K562 (cell line): ENCODE measurements around the gene CHD5. TPM values are rescaled to one million over a fixed set of nuclear protein-coding genes. Genes with fewer than 3 reads are reported as not detected.

Source experiments
- ATAC-seq: fragments of 200-7000 bp; cut with Tn5 transposase; 3 replicates; pipeline ENCODE4 v1.9.1; 2020; ENCODE audit warnings: moderate library complexity
- BruUV-seq: library from RNA; stranded (reverse); fragments of 400-500 nt; replicated peaks from 2 replicates; lab custom pipeline; 2021; lab: Mats Ljungman, UMichigan
- CTCF ChIA-PET: fragments of 300-600 bp; formaldehyde crosslinking; extraction: SDS; loops from one replicate; lab custom pipeline; 2021; ENCODE audit warnings: low intra/inter-chr PET ratio; lab: Yijun Ruan, JAX
- POLR2A ChIA-PET: fragments of 300-600, 350-650 bp; sonication (Branson Sonifier 250); formaldehyde crosslinking; extraction: SDS; loops from one replicate; lab custom pipeline; 2021; ENCODE audit warnings: antibody characterized with exemption, inconsistent platforms; lab: Yijun Ruan, JAX
- DNase-seq, 4 experiments: peaks; one replicate each; pipeline versions ENCODE4 v3.0.0 to v3.0.0-alpha.2; 2011 to 2018; ENCODE audit warnings: low spot score in 3 of 4, mixed read lengths in 3 of 4; ENCODE audit errors: extremely low read depth in 1 of 4
- FAIRE-seq: peaks from 2 replicates; lab custom pipeline; 2011; peaks lifted over from hg19 to GRCh38; lab: Jason Lieb, UNC
- H2AFZ ChIP-seq: 2 replicates; pipeline ENCODE4 v1.6.0; 2011; ENCODE audit warnings: low read depth, low read length, control low read depth, inconsistent platforms
- H3K27ac ChIP-seq: fragments of 200-600 bp; 3 replicates; pipeline ENCODE4 v1.8.0; 2011; ENCODE audit warnings: low read depth, mild to moderate bottlenecking, control low read depth, inconsistent platforms, low read length, moderate library complexity, mixed read lengths; ENCODE audit errors: extremely low read depth
- H3K27me3 ChIP-seq, 2 experiments: fragments of 300-600 bp in 1 of 2; 2 replicates in 1 of 2; 3 replicates in 1 of 2; pipeline versions ENCODE4 v1.6.0 to v1.8.0; 2011; ENCODE audit warnings: inconsistent platforms in 2 of 2, low read length in 2 of 2, mild to moderate bottlenecking in 1 of 2, mixed read lengths in 1 of 2, moderate library complexity in 1 of 2; ENCODE audit not compliant: control insufficient read depth in 2 of 2, insufficient read depth in 2 of 2
- H3K36me3 ChIP-seq: fragments of 300-600 bp; 3 replicates; pipeline ENCODE4 v1.8.0; 2011; ENCODE audit warnings: mild to moderate bottlenecking, low read length, inconsistent platforms; ENCODE audit not compliant: control insufficient read depth, insufficient read depth
- H3K4me1 ChIP-seq, 2 experiments: fragments of 200-600 bp in 1 of 2; replicated peaks in 1 of 2; 2 replicates in 1 of 2; 3 replicates in 1 of 2; pipeline versions ENCODE4 v1.5.1 to v1.8.0; 2011; ENCODE audit warnings: inconsistent platforms in 2 of 2, low read length in 2 of 2, mild to moderate bottlenecking in 1 of 2, mixed read lengths in 1 of 2, moderate library complexity in 1 of 2; ENCODE audit not compliant: control insufficient read depth in 2 of 2, insufficient read depth in 2 of 2
- H3K4me2 ChIP-seq: 2 replicates; pipeline ENCODE4 v1.6.1; 2011; ENCODE audit warnings: low read length, control low read depth, inconsistent platforms, mixed read lengths; ENCODE audit not compliant: insufficient read depth
- H3K4me3 ChIP-seq: fragments of 200-600 bp; sonication (generic), shearing (Covaris generic); 2 replicates; pipeline ENCODE4 v1.5.1; 2016; ENCODE audit warnings: control low read depth, inconsistent platforms
- H3K79me2 ChIP-seq: fragments of 200-600 bp; 3 replicates; pipeline ENCODE4 v1.8.0; 2011; ENCODE audit warnings: low read length, inconsistent platforms; ENCODE audit not compliant: control insufficient read depth, insufficient read depth
- H3K9ac ChIP-seq, 2 experiments: 2 replicates each; pipeline versions ENCODE4 v1.6.0 to v1.6.1; 2011; ENCODE audit warnings: low read depth in 2 of 2, low read length in 2 of 2, control low read depth in 1 of 2, inconsistent platforms in 1 of 2, mild to moderate bottlenecking in 1 of 2, mixed read lengths in 1 of 2; ENCODE audit not compliant: insufficient read depth in 1 of 2
- H3K9me1 ChIP-seq: one replicate; pipeline ENCODE4 v1.6.0; 2011; ENCODE audit warnings: inconsistent platforms, mild to moderate bottlenecking, low read length, moderate library complexity; ENCODE audit not compliant: control insufficient read depth, insufficient read depth
- H3K9me3 ChIP-seq: replicated peaks from 2 replicates; pipeline ENCODE4 v1.5.1; 2011; ENCODE audit warnings: low read depth, low read length, inconsistent platforms; ENCODE audit not compliant: control insufficient read depth, insufficient read depth
- H4K20me1 ChIP-seq: replicated peaks from 2 replicates; pipeline ENCODE4 v1.6.1; 2011; ENCODE audit warnings: low read length, inconsistent platforms, mixed read lengths; ENCODE audit not compliant: control insufficient read depth, insufficient read depth
- CEBPG ChIP-seq, 3 experiments: fragments of 200-800 bp in 1 of 3; sonication (Bioruptor generic) in 1 of 3; sonication (generic) in 1 of 3; formaldehyde crosslinking in 1 of 3; IDR thresholded peaks in 2 of 3; conservative IDR thresholded peaks in 1 of 3; 2 replicates each; pipeline versions ENCODE4 v1.6.1 to v1.8.0; 2016 to 2022; ENCODE audit warnings: missing compliant biosample characterization in 2 of 3, missing genetic modification characterization in 2 of 3, mild to moderate bottlenecking in 1 of 3, missing genetic modification reagents in 1 of 3
- DIDO1 ChIP-seq: fragments of 450-650 bp; IDR thresholded peaks from 2 replicates; pipeline ENCODE4 v1.6.1; 2016; ENCODE audit warnings: low read depth, missing biosample characterization, missing genetic modification characterization
- DMBX1 ChIP-seq: fragments of 250-450 bp; sonication (Bioruptor Pico); IDR thresholded peaks from 2 replicates; pipeline ENCODE4 v1.8.0; 2022; ENCODE audit warnings: inconsistent platforms, mild to moderate bottlenecking, moderate library complexity, borderline replicate concordance
- HEY1 ChIP-seq: fragments of 250-450 bp; sonication (Bioruptor Pico); IDR thresholded peaks from 2 replicates; pipeline ENCODE4 v1.5.0; 2020; ENCODE audit warnings: mild to moderate bottlenecking, moderate library complexity, borderline replicate concordance
- NELFE ChIP-seq: IDR thresholded peaks from 2 replicates; pipeline ENCODE4 v1.6.1; 2011; ENCODE audit warnings: mild to moderate bottlenecking; ENCODE audit not compliant: insufficient read depth, insufficient read length
- POLR2G ChIP-seq: fragments of 200-400 bp; formaldehyde crosslinking; IDR thresholded peaks from 2 replicates; pipeline ENCODE4 v1.6.1; 2017; ENCODE audit warnings: low read depth, mild to moderate bottlenecking, antibody characterized with exemption, low read length, moderate library complexity
- SMAD2 ChIP-seq: fragments of 150-350 bp; IDR thresholded peaks from 2 replicates; pipeline ENCODE4 v1.6.1; 2014; ENCODE audit warnings: low read depth, mild to moderate bottlenecking, low read length
- TAF9B ChIP-seq: fragments of 450-650 bp; IDR thresholded peaks from 2 replicates; pipeline ENCODE4 v1.6.1; 2018; ENCODE audit warnings: mild to moderate bottlenecking; ENCODE audit not compliant: partially characterized antibody
- ZBTB17 ChIP-seq: fragments of 450-650 bp; formaldehyde crosslinking; IDR thresholded peaks from 2 replicates; pipeline ENCODE4 v1.4.0; 2020; ENCODE audit warnings: mild to moderate bottlenecking
- ZNF197 ChIP-seq: fragments of 200-800 bp; sonication (Bioruptor generic); IDR thresholded peaks from 2 replicates; pipeline ENCODE4 v1.6.1; 2016; ENCODE audit warnings: low read depth, missing genetic modification characterization, missing compliant biosample characterization
- ZNF23 ChIP-seq: fragments of 250-450 bp; sonication (Bioruptor Pico); IDR thresholded peaks from 2 replicates; pipeline ENCODE4 v1.4.0; 2020; ENCODE audit warnings: mild to moderate bottlenecking
- ZNF232 ChIP-seq: sonication (generic); formaldehyde crosslinking; IDR thresholded peaks from 2 replicates; pipeline ENCODE4 v1.8.0; 2022; ENCODE audit warnings: mild to moderate bottlenecking, missing genetic modification reagents
- ZNF263 ChIP-seq: sonication (generic); formaldehyde crosslinking; IDR thresholded peaks from 2 replicates; pipeline ENCODE4 v1.8.0; 2022; ENCODE audit warnings: mild to moderate bottlenecking, missing genetic modification reagents, borderline replicate concordance
- ZNF318 ChIP-seq, 2 experiments: fragments of 450-650 bp; IDR thresholded peaks; 2 replicates each; pipeline ENCODE4 v1.6.1; 2016; ENCODE audit warnings: mild to moderate bottlenecking in 2 of 2, borderline replicate concordance in 1 of 2, low read depth in 1 of 2, moderate library complexity in 1 of 2
- WGBS: fragments of 100-300 bp; shearing (Covaris generic); methylation state at CpG from one replicate; pipeline ENCODE4 v1.1.6; 2016; ENCODE audit warnings: low coverage, mixed read lengths; ENCODE audit not compliant: insufficient coverage; ENCODE audit errors: missing lambda C conversion rate; 5-methylcytosine and 5-hydroxymethylcytosine counted together
- in situ Hi-C: fragments of 300-500 bp; cut with MboI; formaldehyde crosslinking; loops from 4 replicates; pipeline ENCODE4 v1.15.0; 2018; ENCODE audit warnings: inconsistent platforms, mixed read lengths
- intact Hi-C: fragments of 100-400 bp; cut with micrococcal nuclease; formaldehyde crosslinking; loops from 2 replicates; pipeline ENCODE4 v1.14.2; 2022
- polyA plus RNA-seq, 8 experiments: library from polyadenylated mRNA; depleted of rRNA in 4 of 8; stranded (reverse) in 5 of 8; unstranded in 3 of 8; fragments of >200 nt; fragmentation: Nextera tagmentation in 2 of 8; fragmentation: Illumina TruSeq in 1 of 8; extraction: Ambion mirVana in 2 of 8; extraction: Trizol in 1 of 8; gene quantifications; 2 replicates each; pipeline versions ENCODE4 v1.2.1 to v1.2.3, GENCODE V29; 2011 to 2014; ENCODE audit warnings: inconsistent platforms in 1 of 8, missing spikeins in 1 of 8
- total RNA-seq, 7 experiments: library from RNA; depleted of rRNA in 6 of 7; stranded (reverse); fragments of >200 nt in 6 of 7; fragmentation: Illumina TruSeq in 2 of 7; extraction: Trizol in 2 of 7; gene quantifications; 2 replicates each; pipeline versions ENCODE4 v1.2.1 to v1.2.3, GENCODE V29; 2011 to 2021; ENCODE audit warnings: low replicate concordance in 1 of 7

Gene CHD5
- total and polyA plus RNA-seq, 9 of the 15 experiments (the other 6 are each of a cell fraction or from before 2014, with no cell fraction given): 0.03 to 0.52 (median 0.11) TPM; not detected in 2

GRCh38 chr1:6097117-6097595 is 83.0 kb downstream of the CHD5 start:
- Histone ChIP-seq H3K4me3 (no peak overlapping the region), H3K9ac (no peak overlapping the region; a peak in 1 of 4 replicates), H3K36me3 (no peaks in the 10 kb centered on the region), H3K27me3 (peaks cover 32 to 80% of the 10 kb centered on the region in 2 experiments; a peak in 4 of 5 replicates), H3K27ac (no peak overlapping the region), H3K9me3 (no peaks in the 10 kb centered on the region), H3K4me2 (no peak overlapping the region), H2AFZ (no peak overlapping the region), H3K9me1 (no peaks in the 10 kb centered on the region), H3K79me2 (no peaks in the 10 kb centered on the region), H3K4me1 (peaks cover 0 to 23% of the 10 kb centered on the region in 2 experiments; a peak in 2 of 5 replicates), H4K20me1 (peaks cover 29% of the 10 kb centered on the region)
- in situ Hi-C loops (no loop called here), intact Hi-C loops (no loop called here)
- ATAC-seq: no peak
- 2% methylated on average over 15 of the region's 15 CpGs for WGBS
- no peak for DNase-seq
- BruUV-seq: no TSS peak
- CTCF ChIA-PET: no interaction called here
- POLR2A ChIA-PET: interaction anchor here (0.6 to 1.3 kb wide), 3 partner anchors 10 to 30 kb away, joined by 3 to 4 read pairs (median 3); no protein-coding TSS in a partner anchor
- no peak for FAIRE-seq
- TF ChIP-seq ZNF318 (IDR thresholded peaks at IDR 0.05; ENCODE audit: borderline replicate concordance in 1 of 2, low read depth in 1 of 2) (no peak), ZBTB17 (no peak), DMBX1 (CRISPR knock-in tag) (no peak), DIDO1 (tag) (no peak), ZNF197 (no peak), ZNF232 (CRISPR knock-in tag) (no peak), ZNF263 (CRISPR knock-in tag) (peak; percentile 15; the same call in 1 of the 2 replicates), TAF9B (no peak), SMAD2 (no peak), POLR2G (0 out of 2 replicates have a peak, but pooled peaks have one; percentile 12), NELFE (no peak), HEY1 (CRISPR knock-in tag) (no peak), ZNF23 (CRISPR knock-in tag) (no peak), CEBPG (CRISPR knock-in tag; IDR thresholded peaks at IDR 0.05) (no peak), CEBPG (tag; conservative IDR thresholded peaks at IDR 0.05 in 1 of 2, IDR thresholded peaks at IDR 0.05 in 1 of 2) (no peak)
